NCI-H82 treated with DMSO at 0.1 percent for 48 hours (cell line): ENCODE data around the gene ADGRV1.
"Not testable (repeated sequence)": the region's sequence is repeated elsewhere in the genome, so short reads cannot be mapped to it uniquely, and the experiment has no call there.

Experiments used
- DNase-seq: peaks from one replicate; lab custom pipeline; 2025; ENCODE audit not compliant: unreplicated experiment; lab: John Stamatoyannopoulos, UW

ADGRV1 gene

DNA sequence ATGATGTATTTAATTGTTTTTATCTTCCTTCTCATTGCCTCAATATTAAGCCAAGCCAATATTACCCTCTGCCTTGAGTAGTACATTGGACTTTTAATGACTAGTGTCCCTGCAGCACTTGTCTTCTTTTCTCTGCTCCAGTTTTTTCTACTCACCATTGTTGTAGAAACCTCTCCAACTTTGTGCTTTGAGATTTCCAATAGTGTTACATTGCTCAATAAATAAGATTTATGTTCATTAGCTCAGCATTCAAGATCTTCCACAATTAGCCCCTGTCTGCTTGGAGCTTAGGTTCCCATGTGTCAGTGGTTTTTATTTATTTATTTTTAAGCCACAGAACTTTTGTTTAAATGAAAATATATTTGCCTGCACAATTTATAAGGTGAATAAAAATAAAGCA, 145.3 kb downstream of the ADGRV1 start:
- DNase-seq, result no peak

DNA sequence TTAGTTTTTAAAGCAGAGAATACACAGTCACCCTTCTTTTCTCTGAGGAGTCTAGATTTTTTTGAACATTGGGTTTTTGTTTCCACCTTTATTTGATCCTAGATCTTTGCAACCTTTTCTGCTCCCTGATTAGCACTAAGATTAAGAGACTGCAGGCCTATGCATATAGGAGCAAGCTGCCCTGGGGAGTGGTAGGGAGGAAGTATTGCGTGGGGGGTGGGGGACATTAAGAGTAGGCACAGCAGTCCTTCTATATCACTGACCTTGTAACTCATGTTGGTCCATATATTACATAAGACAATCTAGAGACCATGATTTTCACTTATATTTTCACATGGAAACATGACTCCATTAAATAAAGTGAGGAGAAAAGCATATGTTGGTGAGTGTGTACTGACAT, 149.1 kb downstream of the ADGRV1 start:
- DNase-seq, result no peak

DNA sequence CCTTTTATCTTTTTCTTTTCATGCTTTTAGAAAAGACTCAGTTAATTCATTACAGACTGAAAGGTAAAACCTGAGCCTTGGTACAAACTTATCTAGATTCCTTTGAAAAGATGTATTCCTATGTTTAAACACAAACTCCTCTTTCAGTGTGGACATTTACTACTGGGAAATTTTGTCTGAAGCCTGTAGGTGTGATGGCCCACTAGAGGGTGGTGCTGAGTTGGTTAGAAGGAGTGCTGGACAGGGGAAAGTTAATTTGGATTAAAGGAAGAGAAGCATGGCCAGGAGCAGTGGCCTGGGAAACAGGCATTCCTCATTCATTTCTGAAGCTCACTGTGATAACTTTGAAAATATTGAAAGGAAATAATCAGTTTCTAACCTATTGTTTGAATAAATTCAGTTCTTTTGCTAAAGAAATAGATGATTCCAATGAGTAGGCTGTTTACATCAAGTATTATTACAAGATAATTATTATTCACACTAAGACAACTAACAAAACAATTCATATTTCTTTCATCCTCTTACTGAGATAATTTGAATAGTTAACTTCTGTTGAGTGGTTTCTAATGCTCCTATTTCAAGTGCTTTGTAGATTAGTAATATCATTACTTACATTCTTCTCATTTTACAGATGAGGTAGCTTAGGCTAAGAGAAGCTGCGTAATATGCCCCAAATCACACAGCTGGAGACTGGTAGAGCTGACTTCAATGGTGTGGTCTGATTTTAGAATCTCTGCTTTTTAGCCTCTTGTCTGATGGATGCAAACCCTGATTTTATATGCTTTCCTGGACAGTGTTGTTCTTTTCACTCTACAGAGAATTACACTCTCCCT, 150.9 kb downstream of the ADGRV1 start:
- DNase-seq, result peak; percentile 38

DNA sequence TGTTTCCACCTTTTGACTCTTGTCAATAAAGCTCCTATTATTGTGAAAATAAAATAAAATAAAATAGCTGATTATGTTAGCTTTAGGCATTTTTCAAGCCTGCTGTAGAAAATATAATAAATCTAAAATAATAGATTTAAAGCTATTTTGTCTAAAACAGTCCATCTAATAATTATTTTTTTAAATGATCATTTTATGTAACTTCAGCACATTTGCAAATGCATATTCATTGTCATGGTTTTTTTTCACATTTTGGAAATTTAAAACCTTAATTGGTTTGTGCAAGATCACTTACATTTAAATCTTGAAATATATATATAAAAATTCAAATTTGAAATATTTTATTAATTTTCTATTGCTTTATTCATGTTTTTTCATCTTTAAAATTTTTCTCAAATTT, 159.8 kb downstream of the ADGRV1 start:
- DNase-seq, result no peak

DNA sequence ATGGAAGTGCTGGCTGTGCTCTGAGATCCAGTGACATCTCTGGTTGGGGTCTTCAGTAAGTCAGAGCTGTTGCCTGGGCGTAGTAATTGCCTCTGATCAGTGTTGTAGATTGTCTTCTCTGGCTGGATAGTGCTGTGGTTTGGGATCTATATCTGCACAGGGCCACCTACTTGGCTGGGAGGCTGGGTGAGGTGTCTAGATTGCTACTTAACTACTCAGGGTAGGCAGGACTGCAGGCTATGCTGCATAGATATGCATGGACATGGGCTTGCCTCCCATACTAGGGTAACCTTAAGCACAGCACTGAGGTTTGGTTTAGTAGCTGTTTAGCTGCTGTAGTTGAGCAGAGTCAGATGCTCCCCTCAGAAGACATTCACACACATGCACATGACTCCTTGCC, 181.0 kb downstream of the ADGRV1 start:
- DNase-seq, result no peak

DNA sequence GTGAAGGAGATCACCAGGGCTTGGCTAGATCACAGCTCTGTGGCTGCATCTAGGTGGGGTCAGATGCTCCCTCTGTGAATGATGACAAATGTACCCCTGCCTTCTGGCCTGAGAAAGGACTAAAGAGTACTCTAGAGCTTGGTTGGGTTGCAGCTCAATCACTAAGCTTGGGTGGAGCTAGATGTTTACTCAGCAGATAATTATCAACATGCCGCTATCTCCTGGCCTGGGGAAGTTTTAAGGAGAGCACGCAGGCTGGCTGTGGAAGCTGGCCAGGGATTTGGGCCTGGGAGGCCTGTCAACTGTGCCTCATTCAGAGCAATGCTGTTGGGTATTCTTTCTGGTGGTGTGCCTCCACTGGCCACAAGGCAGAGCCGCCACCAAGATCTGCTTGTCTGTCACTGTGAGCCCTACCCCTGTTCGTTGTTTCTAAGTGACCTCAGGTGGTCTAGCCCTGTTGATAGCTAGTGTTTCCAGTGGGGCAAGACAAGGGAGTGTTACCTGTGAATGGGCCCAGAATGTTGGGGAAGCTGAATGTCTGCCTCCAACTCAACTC, 181.7 kb downstream of the ADGRV1 start:
- DNase-seq, result no peak

DNA sequence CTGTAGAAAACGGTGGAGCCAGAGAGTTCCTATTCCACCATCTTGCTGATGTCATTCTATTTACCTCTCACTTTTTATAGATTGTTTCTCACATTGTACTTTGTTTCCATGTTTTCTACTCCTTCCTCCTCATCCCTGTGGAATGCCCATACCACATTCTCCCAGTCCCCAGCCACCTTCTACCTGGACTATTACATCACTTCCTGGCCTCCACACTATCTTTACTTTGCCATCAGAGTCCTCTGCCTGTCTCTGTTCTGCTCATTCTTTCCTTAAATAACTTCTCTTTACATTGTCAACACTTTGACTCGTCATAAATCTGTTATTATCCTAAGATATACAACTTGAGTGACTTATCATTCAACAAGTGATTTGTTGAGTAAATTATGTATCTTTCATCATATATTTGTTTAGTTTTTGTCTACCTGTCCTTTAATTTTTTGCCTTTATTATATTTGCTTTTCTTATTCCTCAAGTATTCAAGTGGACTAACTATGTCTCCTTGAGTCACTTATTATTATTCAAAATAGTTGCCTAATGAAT, 182.5 kb downstream of the ADGRV1 start:
- DNase-seq, result no peak

DNA sequence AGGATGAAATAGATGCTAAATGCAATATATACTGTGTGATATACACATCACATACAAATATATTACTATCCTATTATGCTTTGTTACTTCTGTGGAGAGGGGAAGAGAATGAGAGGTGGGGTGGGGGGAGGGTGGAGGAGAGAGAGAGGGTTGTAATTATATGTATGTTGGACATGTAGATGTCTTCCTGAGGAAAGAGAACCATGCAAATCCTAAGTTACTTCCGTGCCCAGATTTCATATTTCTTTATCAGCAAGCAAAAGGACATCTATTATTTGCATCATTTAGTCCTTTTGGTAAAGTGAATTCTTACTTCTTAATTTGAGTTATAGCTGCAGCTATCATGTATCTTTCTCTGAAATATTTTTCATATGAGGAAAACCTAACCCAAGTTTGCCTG, 187.5 kb downstream of the ADGRV1 start:
- no peak for DNase-seq

DNA sequence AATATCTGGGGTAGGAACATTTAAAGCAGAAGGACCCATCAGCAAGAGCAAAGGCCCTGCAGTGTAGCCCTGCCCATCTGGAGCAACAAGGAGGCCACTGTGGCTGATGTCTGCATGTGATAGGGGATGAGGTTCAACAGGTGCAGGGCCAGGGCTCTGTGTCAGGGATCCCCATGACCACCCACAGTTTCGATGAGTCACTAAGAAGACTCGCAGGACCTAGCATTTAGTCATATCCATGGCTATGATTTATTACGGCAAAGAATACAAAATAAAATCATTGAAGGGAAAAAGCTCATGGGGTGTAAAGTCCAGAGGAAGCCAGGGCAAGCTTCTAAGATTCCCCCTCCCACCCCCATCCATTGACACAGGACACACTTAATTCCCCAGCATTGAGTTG, 188.6 kb downstream of the ADGRV1 start:
- no peak for DNase-seq

DNA sequence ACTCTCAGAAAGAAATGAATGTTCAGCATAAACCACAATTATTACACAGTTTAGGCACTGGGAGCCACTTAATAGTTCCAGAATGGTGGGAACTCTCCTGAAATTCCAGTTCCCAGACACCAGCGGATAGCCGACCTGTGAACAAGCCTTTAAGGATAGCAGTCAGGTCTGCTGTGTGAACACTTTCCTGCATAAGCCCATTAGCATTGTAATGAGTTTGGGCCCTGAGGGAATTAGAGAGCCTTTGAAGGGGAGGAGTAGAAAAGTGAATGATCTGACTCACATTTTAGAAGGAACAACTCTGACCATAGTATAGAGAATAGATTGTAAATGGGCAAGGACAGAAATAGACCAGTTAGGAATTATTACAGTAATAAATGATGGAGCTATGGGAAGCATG, 189.1 kb downstream of the ADGRV1 start:
- DNase-seq, result no peak

DNA sequence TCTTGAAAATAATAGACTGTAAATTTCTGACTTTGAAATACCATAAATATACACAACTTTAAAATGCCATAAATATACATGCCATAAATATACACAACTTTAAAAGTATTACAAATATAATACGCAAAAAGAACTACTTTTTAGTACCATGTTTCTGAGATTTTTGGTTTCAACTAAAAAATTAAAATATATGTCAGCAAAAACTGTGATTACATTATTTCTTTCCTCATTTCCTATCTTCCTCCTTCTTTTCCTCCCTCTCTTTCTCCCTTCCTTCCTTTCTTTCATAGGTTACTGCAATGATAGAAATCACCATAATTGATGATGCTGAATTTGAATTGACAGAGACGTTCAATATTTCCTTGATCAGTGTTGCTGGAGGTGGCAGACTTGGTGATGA, 200.5 kb downstream of the ADGRV1 start:
- no peak for DNase-seq

DNA sequence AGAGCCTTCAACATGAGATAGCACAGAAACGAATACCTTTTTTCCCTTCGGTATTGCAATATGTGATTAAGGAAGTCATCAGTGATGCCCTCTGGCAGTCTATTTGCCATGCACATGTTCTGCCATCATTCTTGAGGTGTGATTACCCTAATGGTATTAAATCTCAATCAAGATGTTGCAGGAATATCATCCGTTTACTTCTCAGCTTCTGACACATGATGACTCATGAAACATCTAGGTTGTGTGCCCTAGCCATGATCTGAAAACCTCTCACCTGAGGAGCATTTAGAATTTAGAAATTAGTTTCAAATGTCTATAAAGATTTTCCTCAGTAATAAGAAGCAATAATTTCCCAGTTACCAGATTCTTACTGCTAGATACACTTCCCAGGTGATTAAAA, 209.1 kb downstream of the ADGRV1 start:
- DNase-seq, result no peak

DNA sequence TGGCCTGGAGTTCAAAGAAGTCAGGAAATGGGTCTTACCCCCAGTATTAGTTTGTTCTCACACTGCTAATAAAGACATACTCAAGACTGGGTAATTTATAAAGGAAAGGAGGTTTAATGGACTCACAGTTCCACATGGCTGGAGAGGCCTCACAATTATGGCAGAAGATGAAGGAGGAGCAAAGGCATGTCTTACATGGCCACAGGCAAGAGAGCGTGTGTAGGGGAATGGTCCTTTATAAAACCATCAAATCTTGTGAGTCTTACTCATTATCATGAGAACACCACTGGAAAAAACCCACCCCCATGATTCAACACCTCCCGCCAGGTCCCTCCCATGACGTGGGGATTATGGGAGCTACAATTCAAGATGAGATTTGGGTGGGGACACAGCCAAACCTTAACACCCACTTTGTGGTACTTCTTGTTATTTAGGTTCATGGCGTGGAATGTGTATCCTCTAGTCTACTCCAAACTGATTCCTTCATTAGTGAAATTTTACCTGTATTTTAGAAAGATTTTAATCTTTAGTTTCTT, 211.5 kb downstream of the ADGRV1 start:
- DNase-seq, result not testable (repeated sequence)

DNA sequence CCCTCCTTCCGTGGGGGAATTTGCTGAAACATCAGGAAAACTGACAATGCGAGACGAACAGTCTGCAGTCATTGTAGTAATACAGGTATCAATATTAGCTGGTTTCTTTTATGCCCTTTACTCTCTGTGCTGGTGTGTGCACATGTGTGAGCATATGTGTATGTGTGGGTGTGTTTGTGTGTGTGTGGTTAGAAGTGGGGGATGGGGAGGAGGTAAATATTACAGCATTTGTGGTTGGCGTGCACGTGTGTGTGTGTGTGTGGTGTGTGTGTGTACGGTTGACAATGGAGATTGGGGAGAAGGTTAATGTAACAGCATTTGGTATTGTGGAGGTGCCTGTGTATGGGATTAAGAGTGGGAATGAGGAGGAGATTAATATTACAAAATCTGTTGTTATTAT, 219.4 kb downstream of the ADGRV1 start:
- DNase-seq, result no peak

DNA sequence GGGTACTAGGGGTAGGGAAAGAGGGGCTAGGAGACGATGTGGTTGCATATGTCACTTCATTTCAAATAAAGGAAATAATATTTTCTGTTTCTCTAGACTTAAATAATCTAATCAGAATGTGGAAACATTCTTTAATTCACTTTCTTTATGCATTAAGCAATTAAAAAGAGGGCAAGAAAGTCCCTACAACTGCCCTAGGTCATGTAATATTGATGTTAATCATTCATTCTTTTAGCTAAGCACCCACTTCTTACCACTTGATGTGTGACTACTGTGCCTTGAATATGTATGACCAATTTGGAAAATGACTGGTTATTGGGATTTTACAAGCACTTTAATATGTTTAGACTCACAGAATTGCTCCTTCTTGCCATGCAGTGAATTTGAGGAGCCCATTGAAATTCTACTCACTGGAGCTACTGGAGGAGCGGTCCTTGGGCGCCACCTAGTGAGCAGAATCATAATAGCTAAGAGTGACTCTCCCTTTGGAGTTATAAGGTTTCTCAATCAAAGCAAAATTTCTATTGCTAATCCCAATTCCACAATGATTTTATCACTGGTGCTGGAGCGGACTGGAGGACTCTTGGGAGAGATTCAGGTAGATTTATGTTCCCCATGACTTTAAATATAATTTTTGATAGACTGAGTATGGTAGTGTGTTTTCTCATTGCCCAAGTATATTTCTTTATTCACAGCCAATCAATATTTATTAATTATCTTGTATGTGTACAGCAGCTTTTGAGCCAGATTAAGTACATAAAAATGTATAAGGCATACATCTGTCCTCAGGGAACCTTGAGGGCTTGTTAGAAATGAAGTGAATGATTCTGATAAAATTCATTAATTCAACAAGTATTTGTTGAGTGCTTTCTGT, 225.1 kb downstream of the ADGRV1 start:
- peak; percentile 0 for DNase-seq

DNA sequence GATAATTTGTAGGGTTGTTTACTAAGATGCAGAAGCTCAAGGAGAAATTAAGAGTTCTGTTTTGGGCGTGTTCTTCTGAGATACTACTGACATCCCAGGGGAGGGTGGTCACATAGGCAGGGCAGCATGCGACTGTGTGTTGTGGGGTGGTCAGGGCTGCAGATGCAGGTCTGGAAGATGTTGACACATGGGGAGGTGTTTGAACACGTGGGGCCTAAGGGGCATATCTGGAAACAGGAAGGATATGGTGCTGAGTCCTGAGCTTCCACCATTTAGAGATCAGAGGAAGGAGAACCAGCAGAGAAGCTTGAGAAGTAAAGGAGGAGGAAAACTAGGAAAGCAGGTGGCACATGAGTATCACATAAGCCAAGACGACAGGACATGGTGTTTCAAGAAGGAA, 228.2 kb downstream of the ADGRV1 start:
- no peak for DNase-seq

DNA sequence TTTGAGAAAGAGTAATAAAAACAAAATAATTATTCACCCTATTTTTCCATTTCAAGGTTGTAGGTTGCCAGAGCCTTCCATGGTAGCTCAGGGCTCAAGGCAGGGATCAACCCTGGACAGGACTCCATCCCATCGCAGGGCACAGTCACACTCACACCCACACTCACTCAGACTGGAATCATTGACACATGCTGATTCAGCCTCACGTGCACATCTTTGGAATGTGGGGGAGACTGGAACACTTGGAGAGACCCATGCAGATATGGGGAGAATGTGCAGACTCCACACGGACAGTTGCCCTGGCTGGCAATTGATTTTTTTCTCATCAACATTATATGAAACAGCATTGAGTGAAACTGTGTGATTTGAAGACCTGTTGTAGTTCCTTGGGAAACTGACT, 234.1 kb downstream of the ADGRV1 start:
- no peak for DNase-seq

DNA sequence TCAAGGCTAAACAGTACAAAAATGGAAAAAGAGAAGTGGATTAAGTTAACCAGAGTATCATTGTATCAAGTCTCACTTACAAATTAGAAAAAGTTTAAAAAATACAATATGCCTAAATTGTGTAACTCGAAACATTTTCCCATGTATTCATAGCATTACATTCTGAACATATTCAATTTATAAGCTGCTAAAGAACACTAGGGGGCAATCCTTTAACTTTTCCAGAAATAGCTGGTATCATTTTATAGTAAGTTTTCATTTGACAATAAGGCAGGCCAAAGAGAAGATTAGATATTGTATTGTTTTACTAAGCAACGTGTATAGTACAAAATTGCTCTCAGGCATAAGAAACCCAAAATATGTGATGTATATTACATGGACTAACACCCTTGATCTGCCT, 234.6 kb downstream of the ADGRV1 start:
- no peak for DNase-seq

DNA sequence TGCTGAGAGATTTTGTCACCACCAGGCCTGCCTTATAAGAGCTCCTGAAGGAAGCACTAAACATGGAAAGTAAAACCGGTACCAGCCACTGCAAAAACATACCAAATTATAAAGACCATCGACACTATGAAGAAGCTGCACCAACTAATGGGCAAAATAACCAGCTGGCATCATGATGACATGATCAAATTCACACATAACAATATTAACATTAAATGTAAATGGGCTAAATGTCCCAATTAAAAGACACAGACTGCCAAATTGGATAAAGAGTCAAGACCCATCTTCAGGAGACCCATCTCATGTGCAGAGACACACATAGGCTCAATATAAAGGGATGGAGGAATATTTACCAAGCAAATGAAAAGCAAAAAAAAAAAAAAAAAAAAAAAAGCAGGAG, 238.3 kb downstream of the ADGRV1 start:
- not testable (repeated sequence) for DNase-seq

DNA sequence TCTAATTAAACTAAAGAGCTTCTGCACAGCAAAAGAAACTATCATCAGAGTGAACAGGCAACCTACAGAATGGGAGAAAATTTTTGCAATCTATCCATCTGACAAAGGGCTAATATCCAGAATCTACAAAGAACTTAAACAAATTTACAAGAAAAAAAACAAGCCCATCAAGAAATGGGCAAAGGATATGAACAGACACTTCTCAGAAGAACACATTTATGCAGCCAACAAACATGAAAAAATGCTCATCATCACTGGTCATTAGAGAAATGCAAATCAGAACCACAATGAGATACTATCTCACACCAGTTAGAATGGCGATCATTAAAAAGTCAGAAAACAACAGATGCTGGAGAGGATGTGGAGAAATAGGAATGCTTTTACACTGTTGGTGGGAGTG, 241.5 kb downstream of the ADGRV1 start:
- not testable (repeated sequence) for DNase-seq

DNA sequence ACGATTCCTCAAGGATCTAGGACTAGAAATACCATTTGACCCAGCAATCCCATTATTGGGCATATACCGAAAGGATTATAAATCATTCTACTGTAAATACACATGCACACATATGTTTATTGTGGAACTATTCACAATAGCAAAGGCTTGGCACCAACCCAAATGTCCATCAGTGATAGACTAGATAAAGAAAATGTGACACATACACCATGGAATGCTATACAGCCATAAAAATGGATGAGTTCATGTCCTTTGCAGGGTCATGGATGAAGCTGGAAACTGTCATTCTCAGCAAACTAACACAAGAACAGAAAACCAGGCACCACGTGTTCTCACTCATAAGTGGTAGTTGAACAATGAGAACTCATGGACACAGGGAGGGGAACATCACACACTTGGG, 241.9 kb downstream of the ADGRV1 start:
- not testable (repeated sequence) for DNase-seq
